Skin of body (tissue), 2 donors: ENCODE data around the gene ZKSCAN3. TPM values are rescaled to one million over a fixed set of nuclear protein-coding genes. Genes with fewer than 3 reads are reported as not detected.
"Not testable (repeated sequence)": the region's sequence is repeated elsewhere in the genome, so short reads cannot be mapped to it uniquely, and the experiment has no call there.

Source experiments
- DNase-seq: peaks from one replicate; lab custom pipeline; 2025; lab: John Stamatoyannopoulos, UW
- total RNA-seq: library from RNA; depleted of rRNA; stranded (reverse); fragments of >200 nt; gene quantifications from one replicate; pipeline ENCODE4 v1.2.3, GENCODE V29; 2014

The ZKSCAN3 gene
- total RNA-seq, 1 donor from 2014 or later = 4.7 TPM

DNA sequence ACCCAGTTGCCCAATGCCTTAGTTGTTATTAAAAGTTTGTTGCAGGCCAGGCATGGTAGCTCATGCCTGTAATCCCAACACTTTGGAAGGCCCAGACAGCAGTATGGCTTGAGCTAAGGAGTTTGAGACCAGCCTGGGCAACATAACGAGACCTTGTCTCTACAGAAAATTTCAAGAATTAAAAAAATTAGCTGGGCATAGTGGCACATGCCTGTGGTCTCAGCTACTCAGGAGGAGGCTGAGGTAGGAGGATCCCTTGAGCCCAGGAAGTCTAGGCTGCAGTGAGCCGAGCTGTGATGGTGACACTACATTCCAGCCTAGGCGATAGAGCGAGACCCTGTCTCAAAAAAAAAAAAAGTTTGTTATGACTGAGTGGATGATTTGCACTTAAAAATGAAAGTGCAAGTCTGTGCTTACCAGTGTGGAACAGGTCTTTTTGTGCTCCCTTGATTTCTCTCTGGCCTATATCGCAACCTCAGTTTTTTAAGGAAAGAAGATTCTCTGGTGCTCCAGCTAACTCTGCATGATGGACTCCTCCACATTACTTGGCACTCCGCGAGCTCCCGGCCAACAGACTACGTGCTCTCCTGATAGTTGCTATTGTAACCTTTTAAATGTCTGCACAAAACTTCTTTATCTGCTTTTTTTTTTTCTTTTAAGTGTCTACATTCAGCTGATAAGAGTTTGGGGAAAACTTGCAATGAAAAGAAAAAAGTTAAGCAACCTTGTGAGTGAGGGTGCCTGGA lies 22.1 kb downstream of the ZKSCAN3 start:
- DNase-seq = no peak

DNA sequence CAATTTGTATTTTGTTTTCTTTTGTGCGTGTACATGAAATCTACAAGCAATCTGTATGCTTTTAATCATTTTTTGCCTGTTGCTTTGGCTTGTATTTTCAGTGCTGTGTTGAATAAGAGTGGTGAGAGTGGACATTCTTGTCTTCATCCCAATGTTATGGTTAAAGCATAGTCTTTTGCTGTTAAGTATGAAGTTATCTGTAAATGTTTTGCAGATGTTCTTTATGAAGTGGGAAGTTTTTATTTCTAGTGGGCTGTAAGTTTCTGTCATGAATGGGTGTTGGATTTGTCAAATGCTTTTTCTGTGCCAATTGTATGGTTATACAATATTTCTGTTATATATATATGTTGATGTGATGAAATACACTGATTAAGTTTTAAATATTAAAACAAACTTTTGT lies 24.2 kb downstream of the ZKSCAN3 start:
- no peak for DNase-seq

DNA sequence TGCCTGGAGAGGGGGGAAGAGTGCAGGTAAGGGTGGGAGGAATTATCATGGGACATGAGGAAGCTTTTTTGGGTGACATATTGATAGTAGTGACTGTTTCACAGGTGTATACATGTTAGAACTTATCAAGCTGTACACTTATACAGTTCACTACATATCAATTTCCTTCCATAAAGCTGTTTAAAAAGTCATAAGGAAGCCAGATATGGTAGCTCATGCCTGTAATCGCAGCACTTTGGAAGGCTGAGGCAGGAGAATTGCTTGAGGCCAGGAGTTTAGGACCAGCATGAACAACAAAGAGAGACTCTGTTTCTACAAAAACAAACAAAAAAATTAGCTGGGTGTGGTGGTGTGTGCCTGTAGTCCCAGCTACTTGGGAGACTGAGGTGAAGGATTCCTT lies 28.1 kb downstream of the ZKSCAN3 start:
- DNase-seq = no peak

DNA sequence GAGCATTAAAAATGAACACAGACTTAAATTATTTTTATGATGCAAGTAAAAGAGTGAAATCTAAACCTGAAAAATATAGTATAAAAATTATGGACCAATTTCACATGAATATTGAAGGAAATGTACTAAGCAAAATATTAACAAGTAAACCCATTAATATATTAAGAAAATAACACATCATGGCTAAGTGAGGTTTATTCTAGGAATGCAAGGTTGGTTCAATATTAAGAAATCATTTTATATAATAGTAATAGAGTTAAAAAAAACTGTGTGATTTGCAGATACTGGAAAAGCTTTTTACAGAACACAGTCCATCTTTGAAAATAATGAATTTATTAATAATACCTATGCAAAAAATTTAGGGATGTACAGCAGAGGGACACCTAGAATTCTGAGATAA lies 28.9 kb downstream of the ZKSCAN3 start:
- no peak for DNase-seq

DNA sequence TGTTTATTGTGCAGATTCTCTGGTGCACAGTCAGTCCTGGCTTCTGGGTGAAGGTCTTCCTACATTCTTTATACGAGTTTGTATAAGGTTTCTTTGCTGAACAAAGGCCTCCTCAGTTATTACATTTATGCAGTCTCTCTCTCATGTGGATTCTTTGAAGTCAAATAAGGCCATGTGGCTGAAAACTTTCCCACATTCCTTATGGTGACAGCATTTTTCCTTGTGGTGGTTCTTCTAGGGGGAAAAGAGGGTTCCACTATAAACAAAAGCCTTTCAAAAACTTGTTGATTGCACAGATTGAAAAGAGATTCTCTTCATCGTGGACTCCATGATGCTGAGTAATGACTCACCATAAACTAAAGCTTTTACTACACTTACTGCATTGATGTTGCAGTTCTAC lies 30.6 kb downstream of the ZKSCAN3 start:
- no peak for DNase-seq

DNA sequence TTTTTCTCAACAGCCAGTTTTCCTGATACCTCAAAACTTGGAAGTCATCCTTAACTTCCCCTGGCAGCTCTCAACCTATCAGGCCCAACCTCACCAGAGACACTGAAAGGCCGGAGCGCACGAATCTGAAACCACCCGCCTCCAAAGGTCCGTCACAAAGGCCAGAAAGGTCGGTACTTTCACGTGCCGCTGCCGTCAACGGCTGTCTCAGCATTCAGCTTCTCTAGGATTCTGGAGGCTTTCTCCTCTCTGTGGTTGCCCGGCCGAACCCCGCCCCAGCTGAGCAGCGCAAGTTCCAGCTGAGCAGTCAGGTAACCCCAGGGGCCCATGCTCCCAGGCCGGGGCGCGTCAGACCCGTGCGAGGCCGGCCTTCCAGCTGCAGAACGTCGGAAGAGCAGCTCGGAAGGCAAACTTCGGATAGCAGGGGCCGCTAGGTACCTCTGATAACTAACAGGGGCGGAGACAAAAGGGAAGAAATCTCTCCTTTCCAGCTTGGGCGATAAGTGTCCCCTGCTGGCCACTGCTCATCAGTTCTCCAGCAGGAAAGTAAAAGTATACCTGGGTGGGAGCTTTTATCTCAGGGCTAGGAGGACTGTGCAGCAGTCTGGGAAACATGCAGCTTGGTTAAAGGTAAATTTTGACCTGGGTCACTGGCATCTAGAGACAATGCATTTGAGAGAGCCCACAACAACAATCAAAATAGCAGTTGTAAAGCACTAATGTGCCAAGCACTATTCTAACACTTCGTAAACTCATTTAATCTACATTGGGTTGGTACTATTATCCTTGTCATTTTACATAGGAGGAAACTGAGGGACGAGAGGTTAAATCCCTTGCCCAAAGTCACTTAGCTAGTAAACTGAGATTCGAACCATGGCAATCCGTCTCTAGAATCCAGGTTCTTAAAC lies 33.7 kb downstream of the ZKSCAN3 start:
- peak; percentile 50 for DNase-seq

DNA sequence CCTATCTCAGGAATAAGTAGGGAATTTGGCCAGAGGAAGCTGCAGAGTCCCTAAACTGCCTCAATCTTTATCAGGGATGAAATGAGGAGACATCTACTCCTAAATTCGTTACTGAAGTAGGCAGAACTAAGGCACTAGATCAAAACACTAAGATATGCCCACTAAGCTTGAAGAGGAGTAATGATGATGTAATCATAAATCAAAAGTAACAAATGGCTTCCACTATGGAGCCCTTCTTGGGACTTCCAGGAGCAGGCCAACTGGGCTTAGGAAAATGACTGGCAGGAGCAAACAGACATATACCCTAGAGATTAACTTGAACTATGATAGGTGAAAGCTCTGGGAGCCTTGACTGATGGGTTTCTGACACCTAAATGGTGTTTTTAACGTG lies 34.4 kb downstream of the ZKSCAN3 start:
- no peak for DNase-seq

DNA sequence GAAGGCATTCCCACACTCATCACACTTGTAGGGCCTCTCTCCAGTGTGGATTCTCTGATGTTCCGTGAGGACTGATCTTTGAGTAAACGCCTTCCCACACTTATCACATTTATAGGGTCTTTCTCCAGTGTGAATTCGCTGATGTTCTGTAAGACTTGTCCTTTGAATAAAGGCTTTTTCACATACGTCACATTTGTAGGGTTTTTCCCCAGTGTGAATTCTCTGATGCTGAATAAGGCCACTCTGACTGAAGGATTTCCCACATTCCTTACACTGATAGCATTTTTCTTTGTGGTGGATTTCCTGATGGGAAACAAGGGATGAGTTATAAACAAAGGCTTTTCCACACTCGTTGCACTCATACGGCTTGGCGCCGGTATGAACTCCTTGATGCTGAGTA lies 40.9 kb downstream of the ZKSCAN3 start:
- no peak for DNase-seq

DNA sequence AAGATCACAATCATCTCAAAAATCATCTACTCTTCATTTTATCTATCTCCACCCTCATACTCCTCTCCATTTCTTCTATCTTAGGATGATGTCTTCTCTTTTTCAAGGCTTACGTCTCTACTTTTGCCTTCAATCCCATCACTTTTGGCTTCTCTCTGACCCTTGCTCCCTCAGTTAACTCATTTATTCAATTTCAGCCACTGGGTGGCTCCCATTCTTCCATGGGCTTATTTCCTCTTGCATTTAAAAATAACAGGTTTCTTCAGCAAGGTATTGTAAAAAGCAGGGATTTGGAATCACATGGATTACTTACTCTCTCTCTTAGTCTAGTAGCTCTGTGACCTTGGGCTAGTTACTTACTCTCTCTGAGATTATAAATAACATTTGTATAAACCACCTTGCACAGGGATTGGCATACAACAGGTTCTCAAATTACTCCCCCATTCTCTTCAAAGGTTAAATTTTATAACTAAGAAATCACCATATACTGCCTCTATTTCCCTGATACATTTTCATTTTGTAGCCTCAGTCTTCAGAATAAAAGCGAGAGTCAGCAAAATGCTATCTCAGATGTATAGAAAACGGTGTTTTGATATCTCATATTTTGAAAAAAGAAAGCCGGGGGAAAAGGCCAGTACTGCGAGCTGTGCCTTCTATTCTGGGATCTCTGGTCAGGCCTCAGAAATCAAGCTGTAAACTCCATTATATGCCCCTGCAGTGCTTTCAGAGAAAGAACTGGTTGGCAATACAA lies 44.3 kb downstream of the ZKSCAN3 start:
- no peak for DNase-seq

DNA sequence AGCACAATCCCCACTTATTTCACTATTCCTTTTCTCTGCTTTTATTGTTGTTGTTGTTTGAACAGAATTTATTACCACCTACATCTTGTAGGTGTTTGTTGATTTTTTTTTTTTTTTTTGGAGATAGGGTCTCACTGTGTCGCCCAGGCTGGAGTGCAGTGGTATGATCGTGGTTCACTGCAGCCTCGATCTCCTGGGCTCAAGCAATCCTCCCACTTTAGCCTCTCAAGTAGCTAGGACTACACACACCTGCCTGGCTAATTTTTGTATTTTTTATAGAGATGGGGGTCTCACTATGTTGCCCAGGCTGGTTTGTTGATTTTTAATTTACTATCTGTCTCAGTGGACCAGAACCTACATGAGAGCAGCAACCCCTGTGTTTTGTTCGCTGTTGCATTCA lies 46.2 kb downstream of the ZKSCAN3 start:
- DNase-seq = no peak

DNA sequence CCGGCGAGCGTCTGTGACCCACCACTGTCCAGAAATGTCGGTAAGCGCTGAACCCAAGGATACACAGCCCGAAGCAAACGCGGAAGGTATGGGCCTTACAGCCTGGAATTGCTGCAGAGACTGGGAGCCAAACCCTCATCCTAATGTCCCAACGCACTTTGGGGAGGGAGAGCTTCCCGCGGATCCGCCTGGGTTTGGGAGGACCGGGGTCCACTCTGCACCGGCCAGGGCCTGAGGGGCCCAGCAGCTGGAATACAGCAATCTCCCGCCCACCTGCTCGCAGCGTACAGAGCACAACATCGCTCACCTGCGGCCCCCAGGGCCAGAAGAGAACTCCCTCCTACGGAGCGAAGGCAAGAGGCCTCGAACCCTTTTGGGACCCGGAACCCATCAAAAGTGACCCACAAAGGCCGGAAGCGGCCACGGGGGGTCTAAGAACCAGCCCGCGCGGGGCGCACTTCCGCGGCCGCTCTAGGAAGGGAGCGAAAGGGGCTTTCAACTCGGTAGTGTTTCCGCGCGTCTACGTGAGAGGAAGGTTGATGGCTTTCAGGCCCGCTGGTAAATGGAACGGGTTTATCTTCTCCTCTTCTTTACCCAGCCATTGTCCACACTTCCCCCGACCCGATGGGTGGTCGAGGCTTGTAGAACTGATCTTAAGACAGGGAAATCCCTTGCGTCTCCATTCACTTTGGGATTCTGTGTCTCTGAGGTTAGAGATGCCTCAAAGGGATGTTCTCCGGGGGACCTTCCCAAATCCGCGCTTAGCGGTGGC lies 49.8 kb downstream of the ZKSCAN3 start, which contains the start of gene ZSCAN12:
ZSCAN12 (minus strand) TSS at position 398 of the 772 bp plus-strand sequence. CDS start 1,342 bp downstream, outside the sequence.
- peak; percentile 79 for DNase-seq

DNA sequence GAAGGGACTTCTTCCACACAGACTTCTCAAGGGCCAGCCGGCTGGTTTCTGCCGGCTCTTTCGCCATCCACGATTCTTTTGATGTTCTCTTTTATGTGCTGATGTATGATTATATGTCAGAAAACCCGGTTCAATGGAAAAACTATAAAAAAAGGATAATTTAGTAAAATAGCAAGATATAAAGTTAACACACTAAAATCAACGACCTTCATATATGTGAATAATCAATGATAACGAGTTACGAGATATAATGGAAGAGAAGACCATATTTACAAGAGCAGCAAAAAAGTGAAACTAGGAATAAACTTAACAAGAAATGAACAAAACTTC lies 50.3 kb downstream of the ZKSCAN3 start:
- DNase-seq = no peak

DNA sequence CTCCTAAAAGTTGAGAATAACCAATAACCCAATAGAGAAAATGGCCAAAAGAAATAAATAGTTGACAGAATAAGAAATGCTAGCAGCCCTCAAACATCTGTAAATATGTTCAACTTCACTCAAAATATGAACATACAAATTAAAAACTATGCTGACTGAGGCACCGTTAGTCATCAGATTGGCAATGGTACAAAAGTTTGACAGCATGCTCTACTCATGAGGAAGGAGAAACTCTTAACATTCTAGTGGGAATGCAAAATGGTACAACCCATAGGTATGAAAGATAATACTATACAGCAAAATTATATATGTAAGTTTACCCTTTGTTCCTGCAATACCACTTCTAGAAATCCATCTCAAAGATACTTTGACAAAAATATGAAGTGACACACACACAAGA lies 51.4 kb downstream of the ZKSCAN3 start:
- DNase-seq = no peak

DNA sequence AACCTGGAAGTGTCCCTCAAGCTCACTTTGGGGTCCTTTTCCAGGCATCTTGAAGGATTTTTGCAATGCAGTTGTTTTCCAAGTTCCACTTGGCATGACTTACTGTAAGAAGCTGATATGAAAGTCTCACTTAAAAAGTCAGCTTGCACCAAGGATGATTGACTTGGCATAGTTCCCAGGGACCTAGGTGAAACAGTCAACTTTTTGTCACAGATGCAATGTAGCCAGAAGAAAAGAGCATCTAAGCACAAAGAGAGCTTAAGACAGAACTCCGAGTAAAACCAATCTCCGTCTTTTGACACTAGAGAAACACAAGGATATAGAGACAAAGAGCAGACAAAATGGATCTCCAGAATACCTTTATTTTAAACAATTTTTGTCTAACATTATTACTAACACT lies 52.5 kb downstream of the ZKSCAN3 start:
- DNase-seq = no peak

DNA sequence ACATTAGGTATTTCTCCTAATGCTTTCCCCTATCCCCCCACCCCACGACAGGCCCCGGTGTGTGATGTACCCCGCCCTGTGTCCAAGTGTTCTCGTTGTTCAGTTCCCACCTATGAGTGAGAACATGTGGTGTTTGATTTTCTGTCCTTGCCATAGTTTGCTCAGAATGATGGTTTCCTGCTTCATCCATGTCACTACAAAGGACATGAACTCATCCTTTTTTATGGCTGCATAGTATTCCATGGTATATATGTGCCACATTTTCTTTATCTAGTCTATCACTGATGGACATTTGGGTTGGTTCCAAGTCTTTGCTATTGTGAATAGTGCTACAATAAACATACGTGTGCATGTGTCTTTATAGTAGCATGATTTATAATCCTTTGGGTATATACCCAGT lies 54.2 kb downstream of the ZKSCAN3 start:
- not testable (repeated sequence) for DNase-seq

DNA sequence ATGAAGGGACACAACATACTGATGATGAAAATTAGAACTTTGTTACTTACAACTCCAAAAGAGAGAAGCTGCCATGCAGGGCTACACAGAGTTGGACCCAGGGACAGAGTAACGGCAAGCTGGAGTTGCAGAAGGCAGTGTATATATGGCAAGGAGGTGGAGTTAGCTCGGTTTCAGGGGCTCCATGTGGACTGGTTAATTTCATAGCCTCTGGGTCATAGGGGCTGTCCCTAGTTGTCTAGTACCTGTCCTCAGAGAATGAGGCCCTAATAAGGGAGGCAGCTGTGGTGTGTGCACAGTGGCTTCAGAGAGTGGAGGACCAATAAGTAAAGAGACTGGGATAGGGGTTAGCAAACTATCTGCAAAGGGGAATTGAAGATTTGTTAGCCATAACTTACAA lies 57.7 kb downstream of the ZKSCAN3 start:
- no peak for DNase-seq

DNA sequence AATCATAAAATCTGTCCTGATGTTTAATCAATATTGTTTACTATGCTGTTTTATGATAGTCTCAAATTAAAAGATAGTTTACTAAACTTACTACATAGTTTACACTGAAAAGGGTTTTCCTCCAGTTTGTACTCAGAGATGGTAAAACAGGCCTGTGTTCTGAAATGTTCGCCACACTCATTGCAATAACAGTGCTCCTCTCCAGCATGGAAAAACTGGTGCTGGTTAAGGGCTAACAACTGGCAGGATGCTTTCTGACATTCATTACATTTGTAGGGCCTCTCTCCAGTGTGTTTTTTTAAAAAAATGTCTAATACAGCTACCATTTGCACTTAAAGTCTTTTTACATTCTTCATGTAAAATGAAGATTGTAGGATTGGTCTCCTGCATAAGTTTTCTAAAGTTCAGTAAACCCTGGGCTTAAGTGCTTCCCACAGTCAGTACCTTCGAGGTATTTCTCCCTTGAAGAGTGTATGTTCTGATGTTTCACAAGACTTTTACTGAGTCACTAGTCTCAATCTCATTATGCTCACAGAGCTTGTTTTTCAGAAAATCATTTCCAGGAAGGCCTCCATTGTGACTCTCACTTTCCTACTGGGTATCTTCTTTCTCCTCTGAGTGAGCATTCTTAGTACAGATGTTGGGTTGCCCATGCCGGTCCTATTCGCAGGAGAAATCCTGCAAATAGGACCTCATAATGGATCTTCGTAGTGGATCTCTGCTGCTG lies 58.5 kb downstream of the ZKSCAN3 start:
- no peak for DNase-seq

DNA sequence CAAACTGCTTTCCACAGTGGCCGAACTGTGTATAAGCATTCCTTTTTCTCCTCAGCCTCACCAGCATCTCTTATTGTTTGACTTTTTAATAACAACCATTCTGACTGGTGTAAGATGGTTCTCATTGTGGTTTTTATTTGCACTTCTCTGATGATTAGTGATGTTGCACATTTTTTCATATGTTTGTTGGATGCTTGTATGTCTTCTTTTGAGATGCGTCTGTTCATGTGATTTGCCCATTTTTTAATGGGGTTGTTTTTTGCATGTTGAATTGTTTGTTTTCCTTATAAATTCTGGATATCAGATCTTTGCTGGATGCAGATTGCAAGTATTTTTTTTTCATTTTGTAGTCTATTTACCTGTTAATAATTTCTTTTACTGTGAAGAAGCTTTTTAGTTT lies 61.0 kb downstream of the ZKSCAN3 start:
- no peak for DNase-seq

DNA sequence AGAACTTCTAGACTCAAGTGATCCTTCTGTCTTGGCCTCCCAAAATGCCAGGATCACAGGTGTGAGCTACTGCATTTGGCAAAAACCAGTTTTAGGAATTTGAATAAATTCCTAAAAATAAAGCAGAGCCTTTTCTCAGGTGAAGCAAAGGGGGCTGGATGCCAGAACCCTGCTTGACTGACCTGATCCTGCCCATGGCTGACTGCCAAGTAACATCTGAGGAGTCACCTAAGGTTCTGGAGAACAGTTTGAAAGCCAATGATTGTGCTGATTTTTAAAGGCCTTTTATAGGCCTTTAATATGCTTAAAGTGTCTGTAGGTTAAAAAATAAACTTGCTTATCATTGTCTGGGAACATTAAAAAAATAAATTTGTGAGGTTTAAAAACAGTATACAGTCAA lies 63.9 kb downstream of the ZKSCAN3 start:
- DNase-seq = no peak
